Kasumi-1 (cell line): Measurements from ENCODE around the gene TFF2.

Source experiments
- DNase-seq, 2 experiments: peaks; one replicate each; lab custom pipeline; 2025; lab: John Stamatoyannopoulos, UW

The TFF2 gene

DNA sequence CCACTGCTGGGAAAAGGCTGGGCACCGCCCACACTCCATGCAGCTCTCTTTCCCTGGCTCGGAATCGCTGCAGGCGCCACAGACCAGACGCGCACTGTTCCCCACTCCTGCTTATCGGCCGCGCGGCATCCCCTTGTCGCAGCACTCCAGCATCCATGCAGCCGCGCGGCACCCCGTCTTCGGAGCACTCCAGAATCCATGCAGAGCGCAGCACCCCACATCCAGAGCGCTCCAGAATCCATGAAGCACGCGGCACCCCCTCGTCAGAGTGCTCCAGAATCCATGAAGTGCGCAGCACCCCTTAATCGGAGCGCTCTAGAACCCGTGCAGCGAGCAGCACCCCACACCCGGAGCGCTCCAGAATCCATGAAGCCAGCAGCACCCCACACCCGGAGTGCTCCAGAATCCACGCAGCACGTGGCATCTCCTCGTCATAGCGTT is 45.1 kb downstream of the TFF2 start:
- no peak for DNase-seq

DNA sequence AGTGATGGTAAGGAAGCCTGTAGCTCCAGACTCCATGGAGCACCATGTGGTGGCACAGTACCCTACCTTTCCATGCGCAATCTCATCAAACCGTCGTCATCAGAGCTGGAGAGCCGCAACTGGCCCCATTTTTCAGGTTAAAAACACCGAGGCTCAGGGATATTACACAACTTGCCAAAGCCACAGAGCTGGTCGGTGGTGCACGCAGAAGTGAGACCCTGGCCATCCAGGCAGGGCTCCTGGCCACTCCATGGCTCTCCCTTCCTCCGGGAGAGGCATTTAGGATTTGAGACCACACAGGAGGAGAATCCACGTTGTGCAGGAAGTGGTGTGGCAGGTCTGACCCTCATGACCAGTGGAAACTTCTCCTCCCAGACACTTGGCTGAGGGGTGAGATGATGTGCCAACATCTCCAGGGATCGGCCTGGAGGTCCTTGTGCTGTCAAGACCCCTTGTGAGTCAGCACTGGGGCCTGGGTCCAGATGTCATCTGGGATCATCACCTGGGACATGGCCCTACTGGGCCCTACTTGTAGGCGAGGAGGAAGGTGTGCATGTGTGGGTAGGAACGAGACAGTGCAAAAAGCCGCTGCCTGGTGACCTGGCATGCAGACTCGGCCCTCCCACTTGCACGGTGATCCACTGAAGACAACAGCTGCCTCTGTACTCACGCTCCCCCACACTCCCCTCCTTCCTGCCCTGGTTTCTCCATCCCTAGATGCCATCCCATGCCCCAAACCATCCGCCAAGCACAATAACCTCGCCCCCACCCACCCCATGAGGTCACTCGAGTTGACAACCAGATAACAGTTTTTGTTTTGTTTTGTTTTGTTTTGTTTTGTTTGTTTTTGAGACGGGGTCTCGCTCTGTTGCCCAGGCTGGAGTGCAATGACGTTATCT is 46.0 kb downstream of the TFF2 start:
- no peak for DNase-seq

- no peak for DNase-seq
Measured at GRCh38 chr21:42303443-42303842, 47.4 kb downstream of the TFF2 start.

DNA sequence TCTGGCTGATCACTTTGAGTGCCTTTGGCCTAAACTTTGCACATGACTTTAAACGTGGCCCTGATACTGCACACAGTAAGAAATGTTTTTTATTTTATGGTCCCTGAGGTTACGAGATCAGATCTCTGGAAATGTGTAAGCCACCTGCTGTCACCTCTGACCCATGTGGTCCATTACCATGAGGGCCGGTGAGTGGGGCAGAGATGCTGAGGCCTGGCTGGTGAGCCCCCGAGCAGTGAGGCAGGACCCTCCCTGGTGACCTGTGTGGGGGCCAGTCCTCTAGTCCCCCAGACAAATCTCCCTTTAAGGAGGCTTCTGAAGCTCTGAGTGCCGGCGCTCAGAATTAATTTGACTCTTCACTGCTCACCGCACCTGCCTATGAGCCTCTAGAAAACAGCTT is 48.0 kb downstream of the TFF2 start:
- no peak for DNase-seq

DNA sequence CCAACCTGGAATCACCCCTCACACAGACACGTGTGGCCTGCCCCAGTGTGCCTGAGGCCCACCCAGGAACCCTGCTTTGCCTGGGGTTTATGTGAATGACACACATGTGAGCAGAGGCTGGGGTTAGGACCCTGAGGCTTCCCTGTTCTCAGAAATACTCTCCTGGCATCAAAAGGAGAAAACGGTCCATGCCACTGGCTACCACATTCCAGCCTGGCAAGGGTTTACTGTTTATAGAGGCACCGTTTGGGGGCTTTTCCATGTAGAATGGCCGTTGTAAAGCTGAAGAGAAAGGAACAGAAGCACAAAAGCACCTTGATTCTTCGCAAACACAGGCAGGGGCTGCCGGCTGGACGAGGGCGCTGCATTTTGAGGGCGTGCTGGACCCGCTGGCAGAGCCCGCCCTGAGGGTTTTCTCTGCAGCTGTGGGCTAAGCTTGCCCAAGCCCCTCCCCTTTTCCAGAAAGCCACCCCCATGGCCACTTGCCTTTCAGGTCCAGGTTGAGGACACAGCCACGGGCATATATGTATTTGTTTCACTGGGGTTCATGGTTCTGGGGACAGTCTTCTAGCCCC is 48.6 kb downstream of the TFF2 start:
- DNase-seq, result no peak

DNA sequence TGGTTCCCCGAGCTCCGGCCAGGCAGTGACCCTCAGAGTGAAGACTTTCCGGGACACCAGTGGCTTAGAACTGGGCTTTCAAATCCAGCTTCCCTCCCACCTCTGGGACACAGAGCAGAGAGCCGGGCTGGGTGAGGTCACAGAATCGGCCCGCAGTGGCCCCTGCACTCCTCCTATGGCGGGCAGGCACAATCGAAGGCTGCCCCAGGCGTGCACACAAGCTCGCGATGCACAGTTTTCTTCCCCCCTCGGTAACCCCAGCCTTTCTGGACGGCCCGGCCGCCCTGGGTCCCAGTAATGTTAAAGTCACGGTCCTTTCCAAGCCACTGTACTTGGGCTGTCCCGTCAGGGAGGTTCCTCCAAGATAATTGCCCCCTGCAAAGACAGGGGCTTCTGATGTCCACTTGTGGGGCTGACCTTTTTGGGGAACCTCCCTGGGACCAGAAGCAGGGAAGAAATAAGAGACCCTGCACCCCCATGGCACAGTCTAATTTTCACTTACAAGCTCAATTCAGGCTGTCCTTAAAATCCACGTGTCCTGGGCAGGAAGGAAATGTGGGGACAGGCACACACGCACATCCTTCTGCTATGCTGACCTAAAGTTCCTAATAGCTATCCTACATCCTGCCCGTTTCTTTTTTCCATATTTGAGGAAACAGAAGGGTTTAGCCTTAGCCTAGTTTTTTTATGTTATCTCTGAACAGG is 49.3 kb downstream of the TFF2 start:
- DNase-seq, result peak in 1 of 2 experiments; percentile 40

DNA sequence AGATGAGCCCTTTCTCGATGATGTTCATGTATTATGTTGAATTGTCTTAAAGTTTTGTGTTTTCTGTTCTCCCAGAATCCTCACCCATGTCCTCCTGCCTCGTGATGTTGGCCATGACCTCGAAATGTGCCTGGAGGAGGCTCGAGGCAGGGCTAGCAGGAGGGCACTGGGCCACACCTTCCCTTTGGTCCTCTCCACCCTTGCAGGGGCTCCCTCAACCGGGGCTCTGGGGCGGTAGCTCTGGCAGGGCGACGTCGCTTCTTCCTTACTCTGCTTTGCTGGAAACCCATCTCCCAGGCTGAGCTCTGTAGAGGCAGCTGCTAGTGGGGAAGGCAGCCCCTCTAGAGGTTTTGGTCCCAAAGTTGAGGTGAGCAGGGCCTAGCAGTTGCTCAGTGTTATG is 49.8 kb downstream of the TFF2 start:
- no peak for DNase-seq

DNA sequence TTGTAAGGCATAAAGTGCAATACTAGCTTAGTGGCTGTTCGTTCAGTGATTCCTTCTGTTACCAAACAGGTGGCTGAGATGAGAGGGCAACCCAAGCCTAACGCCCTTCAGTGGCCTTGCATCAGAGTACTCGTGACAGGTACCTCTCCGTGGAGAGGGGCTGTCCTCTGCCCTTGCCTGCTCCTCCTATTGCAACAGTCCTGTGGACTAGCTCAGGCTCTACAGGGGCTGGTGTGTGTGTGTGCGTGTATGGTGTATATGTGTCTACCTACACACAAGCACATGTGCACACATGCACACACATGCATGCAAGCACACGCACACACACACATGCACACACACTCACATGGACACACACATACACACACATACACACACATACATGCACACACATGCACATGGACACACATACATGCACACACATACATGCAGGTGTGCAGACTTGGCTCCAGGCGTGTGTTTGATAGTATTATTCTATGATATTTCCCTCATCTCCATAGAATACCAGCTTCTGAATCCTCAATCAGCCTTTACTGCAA is 50.7 kb downstream of the TFF2 start:
- DNase-seq, result no peak

DNA sequence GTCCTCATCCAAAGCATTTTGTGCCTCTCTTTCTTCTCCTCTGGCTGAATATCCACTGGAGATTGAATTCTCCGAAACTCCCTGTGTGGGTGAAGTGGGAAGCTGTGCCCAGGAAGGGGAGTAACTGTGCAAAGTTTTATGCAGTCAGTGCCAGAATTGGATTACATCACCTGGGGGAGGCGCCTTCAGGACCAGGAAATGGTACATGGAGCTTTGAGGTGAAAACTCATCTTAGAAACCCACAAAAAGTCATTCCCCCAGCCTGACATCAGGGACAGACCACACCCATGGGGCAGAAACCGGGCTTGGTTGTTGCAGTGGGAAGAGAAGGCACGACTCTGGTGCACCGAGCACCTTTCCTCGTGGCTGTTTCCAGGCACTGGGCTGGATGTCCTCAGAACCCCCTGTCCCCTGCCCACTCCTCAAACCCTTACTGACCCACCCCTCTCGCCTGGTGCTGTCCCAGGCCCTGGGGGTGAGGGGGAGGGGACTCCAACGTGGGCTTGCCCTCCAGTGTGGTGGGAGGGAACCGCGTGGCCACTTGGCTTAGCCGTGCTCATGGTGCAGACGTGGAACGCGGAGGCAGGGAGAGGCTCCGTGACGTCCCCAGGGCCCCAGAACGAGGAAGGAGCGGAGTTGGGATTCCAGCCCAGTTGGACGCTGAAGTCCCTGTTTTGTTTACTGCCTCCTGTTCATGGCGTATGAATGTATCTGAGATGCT is 51.3 kb downstream of the TFF2 start:
- no peak for DNase-seq

GRCh38 chr21:42298657-42299056 is 52.1 kb downstream of the TFF2 start:
- DNase-seq, result no peak

DNA sequence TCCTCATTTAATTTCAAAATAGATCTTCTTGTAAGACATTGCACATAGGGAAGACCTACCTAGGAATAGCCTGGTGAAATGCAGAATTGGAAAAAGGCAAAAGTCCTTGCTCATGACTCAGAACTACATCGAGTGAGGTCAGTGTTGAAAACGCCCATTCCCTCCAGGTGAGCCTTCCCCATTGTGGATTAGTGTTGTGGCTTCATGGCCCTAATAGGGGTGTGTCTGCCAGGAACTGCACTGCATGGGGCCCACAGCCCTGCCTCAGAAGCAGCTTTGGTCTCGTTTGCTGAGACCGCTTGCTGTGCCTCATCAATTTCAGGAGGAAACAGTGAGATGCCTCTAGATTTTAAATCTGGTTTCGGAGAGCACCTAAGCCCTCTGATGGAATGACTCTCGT is 52.6 kb downstream of the TFF2 start:
- DNase-seq, result no peak

GRCh38 chr21:42297377-42297776 is 53.4 kb downstream of the TFF2 start:
- DNase-seq, result no peak

GRCh38 chr21:42296501-42296900 is 54.3 kb downstream of the TFF2 start:
- DNase-seq, result no peak
